ENCODE measurements around the gene FLRT2. TPM values are rescaled to one million over a fixed set of nuclear protein-coding genes. Genes with fewer than 3 reads are reported as not detected.

FLRT2 gene
- total RNA-seq, 1 donor, result 14.7 TPM

DNA sequence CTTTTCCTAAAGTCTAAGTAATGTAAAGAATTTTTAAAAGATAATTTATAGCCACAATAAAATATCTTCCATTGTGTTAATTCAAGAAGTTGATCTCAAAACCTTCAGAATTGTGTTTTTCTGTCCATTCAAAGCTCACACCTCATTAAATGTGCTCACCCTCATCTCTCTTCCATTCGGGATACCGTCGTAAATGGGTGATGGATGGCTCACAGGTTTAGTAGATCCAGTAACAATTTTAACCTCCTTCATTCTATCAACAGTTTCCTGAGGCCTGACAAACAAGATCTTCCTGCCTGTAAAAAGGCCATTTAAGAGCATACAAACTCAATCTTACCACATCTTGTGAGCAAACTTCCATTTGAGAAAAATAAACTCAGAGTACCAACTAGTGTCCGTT, 9.4 kb upstream of the FLRT2 start:
- no peak for DNase-seq (ENCODE audit: low read depth)
- TF ChIP-seq, protein P1, sequence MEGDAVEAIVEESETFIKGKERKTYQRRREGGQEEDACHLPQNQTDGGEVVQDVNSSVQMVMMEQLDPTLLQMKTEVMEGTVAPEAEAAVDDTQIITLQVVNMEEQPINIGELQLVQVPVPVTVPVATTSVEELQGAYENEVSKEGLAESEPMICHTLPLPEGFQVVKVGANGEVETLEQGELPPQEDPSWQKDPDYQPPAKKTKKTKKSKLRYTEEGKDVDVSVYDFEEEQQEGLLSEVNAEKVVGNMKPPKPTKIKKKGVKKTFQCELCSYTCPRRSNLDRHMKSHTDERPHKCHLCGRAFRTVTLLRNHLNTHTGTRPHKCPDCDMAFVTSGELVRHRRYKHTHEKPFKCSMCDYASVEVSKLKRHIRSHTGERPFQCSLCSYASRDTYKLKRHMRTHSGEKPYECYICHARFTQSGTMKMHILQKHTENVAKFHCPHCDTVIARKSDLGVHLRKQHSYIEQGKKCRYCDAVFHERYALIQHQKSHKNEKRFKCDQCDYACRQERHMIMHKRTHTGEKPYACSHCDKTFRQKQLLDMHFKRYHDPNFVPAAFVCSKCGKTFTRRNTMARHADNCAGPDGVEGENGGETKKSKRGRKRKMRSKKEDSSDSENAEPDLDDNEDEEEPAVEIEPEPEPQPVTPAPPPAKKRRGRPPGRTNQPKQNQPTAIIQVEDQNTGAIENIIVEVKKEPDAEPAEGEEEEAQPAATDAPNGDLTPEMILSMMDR (IDR thresholded peaks at IDR 0.05; ENCODE audit: insufficient read depth, low read depth, low read length), result no peak
- H3K4me3 ChIP-seq (ENCODE audit: low read depth, low read length), result no peak overlapping the region

DNA sequence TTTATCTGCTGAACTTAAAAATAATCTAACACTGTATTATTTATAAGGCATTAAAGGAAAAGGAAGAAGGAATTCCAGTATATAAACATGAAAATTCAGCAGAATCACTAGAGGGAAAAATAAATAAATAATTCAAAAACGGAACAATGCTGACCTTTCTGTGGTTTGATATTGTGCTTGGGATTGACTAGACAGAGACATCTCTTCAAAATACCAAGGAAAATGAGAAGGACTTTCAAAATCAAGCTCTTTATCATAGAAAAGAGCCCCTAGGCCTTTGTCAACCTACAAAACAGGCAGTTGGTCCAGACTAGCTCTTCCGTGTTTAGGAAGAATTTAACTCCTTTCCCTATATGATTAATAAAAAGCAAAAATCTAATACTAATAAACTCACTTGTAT, 6.3 kb upstream of the FLRT2 start:
- no peak overlapping the region for H3K4me3 ChIP-seq (ENCODE audit: low read depth, low read length)
- TF ChIP-seq, protein P1 (IDR thresholded peaks at IDR 0.05; ENCODE audit: insufficient read depth, low read depth, low read length), result no peak
- no peak for DNase-seq (ENCODE audit: low read depth)

DNA sequence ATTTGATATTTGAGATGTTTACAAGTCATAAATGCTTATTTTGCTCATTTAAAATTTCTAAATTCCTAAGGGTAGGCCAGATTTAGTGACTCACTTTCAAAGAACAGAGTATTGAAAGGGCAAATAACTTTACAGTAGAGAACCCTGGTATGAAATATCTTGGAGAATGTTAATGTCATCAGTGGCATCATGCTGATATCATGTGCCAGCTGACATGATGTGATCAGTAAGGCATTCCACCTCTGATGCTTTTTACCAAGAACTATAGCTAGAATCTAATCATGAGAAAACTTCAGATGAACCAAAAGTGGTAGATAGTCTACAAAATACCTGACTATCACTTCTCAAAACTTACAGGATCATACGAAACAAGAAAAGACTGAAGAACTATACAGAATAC, 2.9 kb upstream of the FLRT2 start:
- TF ChIP-seq, protein P1 (IDR thresholded peaks at IDR 0.05; ENCODE audit: insufficient read depth, low read depth, low read length), result no peak
- no peak overlapping the region for H3K4me3 ChIP-seq (ENCODE audit: low read depth, low read length)
- no peak for DNase-seq (ENCODE audit: low read depth)

DNA sequence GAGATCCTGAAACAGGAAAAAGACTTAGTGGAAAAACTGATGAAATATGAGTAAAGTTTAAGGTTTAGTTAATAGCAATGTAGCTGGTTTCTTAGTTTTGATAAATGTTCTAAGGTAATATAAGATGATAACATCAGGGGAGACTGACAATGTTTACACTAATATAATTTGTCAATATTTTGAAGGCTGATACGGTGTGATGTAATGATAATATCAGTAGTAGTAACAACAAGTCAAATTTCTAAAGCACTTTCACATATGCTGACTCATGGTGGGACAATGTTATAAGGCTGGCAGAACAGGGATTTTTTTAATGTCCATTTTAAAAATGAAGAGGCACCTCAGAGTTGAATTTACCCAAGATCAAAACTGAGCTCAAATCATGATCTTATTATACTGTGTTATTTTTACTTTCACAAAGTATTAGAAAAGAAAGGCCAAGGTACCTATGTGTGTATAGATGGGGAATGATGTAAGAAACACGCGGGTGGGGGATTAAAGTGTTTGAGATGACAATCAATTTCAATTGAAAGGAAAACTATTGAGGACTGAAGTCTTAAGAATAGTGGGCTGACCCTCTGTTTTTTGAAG, 2.4 kb upstream of the FLRT2 start:
- DNase-seq (ENCODE audit: low read depth), result no peak
- H3K4me3 ChIP-seq (ENCODE audit: low read depth, low read length), result peak overlapping the region; percentile 87
- TF ChIP-seq, protein P1 (IDR thresholded peaks at IDR 0.05; ENCODE audit: insufficient read depth, low read depth, low read length), result no peak

DNA sequence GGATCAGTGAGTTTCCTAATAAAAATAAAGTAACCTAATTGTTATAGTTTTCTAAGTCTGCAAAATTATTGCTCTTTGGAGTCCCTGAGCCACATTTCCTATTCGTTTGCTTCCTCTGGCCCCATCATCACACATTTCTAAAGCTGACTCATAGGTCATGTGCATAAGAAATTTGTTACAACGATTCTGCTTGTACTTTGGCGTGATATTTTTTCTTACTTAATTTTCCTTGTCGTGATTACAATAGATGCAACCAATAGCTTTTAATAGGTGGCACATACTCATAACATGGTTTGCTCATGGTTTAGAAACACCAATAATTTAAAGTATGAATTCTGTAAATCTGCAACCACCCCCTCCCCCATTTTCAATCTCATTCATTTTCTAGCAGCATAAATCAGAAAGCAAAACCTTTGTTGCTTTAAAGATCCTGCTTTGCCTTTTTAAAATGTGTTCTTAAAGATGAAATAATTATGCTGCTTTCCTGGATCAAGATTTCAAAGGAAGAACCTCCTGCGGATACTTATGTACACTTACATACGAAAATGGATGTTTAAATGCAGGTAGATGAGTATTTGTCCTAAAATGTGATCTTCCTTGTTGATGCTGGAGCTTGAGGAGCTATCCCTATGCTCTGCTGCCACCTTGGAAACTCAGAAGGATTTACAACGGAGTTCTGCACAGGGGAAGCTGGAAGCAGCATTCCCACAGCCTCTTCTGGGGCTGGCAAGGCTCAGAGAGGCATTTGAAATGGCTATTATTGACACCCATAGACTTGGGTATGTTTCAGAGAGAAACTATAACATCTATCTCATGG, 1.7 kb upstream of the FLRT2 start:
- peak; percentile 88 for DNase-seq (ENCODE audit: low read depth)
- TF ChIP-seq, protein P1 (IDR thresholded peaks at IDR 0.05; ENCODE audit: insufficient read depth, low read depth, low read length), result peak; percentile 71
- peak overlapping the region; percentile 87 for H3K4me3 ChIP-seq (ENCODE audit: low read depth, low read length)

DNA sequence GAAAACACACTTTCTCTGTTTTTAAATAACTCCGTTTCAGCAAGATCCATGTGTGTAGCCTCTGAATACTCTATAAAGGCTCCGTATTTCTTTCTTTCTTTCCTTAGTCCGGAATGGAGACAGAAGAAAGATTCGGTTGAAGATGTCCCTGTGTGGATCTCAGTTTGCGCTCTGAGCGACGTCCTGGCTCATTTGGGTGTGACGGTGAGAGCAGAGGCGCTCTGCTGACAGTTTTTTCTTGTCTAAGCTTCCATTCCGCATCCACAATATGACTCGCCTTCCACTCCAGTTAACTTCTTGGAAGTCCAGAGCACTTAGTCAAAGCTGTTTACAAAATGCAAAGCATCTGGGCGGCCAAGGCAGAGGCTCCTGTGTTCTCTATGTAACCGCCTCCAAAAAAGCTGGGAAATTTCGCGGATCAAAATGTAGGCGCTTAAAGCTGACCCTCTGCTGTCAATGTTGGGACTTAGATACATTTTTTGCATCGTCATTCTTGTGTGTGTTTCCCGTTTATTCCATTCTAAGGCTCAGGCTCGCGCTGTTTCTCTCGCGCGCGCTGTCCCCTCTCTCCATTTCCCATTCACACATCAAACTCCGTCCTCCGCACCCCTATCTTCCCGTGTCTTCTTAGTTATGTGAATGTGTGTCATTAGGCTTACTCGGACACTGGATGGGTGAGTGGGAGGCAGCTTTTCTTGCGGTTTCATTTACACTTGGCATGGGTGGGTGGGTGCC, 880 bp upstream of the FLRT2 start:
- TF ChIP-seq, protein P1 (IDR thresholded peaks at IDR 0.05; ENCODE audit: insufficient read depth, low read depth, low read length), result no peak
- peak overlapping the region; percentile 87 for H3K4me3 ChIP-seq (ENCODE audit: low read depth, low read length)
- DNase-seq (ENCODE audit: low read depth), result peak; percentile 77

Measured in fibroblast of villous mesenchyme (primary cell).